ENCODE results near the gene P2RY14.
"Not testable (repeated sequence)": the region's sequence is repeated elsewhere in the genome, so short reads cannot be mapped to it uniquely, and the experiment has no call there.

P2RY14 gene

GRCh38 chr3:151182349-151183079, 95.8 kb downstream of the P2RY14 start:
- DNase-seq (ENCODE audit: low read depth in 2 of 2) = no peak

- no peak for DNase-seq (ENCODE audit: low read depth in 2 of 2)
Measured at GRCh38 chr3:151178208-151178845, 100.0 kb downstream of the P2RY14 start.

DNA sequence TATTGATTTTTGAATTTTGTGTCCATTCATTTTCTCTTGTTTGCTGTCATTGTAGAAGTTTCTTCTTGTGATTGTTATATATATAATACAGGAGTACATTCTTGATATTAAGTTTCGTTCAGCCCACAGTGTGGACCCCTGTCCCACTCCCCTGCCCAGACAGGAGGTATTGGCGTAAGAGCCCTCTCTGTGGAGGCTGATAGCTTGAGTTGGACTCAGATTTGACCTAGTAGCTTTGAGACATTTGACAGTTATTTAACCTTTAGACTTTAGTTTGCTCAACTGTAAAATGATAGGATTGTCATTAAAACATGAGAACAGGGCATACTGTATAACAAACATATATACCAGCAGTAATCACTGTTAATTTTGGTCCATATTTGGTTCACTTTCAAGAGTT, 102.4 kb downstream of the P2RY14 start:
- DNase-seq (ENCODE audit: low read depth in 2 of 2) = no peak

DNA sequence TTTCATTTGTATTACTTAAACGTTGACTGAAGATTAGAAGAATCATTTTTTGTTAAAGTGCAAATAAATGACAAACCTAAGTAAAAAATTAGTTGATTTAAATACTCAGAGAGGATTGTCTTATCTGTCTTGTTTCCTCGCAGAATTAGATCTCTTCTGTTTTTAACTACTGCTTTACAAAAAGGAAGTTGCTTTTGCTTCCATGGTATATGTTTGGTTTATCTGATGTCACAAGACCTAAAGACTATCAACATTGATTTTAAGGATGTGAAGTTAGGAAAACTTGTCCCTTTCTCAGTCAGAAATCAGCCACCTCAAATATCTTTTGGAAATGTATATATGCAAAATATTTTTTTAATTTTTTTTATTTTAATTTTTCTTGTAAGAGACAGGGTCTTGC, 104.0 kb downstream of the P2RY14 start:
- no peak for DNase-seq (ENCODE audit: low read depth in 2 of 2)

- no peak for DNase-seq (ENCODE audit: low read depth in 2 of 2)
Measured at GRCh38 chr3:151171145-151171757, 107.1 kb downstream of the P2RY14 start.

DNA sequence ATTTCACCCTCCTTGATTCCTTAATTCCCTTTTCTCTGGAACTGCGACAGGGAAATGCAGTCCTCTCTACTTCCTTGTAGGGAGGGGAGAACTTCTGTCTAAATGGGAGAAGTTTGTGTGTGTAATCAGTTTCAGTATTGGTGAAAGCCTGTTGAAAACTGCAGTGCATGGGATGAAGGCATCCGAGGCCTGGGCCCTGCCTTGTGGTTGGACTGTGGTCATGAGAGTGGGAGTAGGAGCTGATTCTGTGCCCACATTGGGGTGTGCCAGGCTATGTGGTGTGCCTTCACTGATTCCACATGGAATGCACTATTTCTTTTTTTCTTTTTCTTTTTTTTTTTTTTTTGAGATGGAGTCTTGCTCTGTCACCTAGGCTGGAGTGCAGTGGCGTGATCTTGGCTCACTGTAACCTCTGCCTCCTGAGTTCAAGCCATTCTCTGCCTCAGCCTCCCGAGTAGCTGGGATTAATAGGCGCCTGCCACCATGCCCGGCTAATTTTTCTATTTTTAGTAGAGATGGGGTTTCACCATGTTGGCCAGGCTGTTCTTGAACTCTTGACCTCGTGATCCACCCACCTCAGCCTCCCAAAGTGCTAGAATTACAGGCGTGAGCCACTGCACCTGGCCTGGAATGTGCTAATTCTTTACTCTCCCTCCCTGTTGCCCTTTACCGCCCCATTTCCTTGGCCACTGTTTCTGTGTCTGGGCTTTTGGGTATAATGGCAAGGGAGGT, 108.2 kb downstream of the P2RY14 start:
- DNase-seq (ENCODE audit: low read depth in 2 of 2) = not testable (repeated sequence)

- DNase-seq (ENCODE audit: low read depth in 2 of 2) = no peak
Measured at GRCh38 chr3:151169262-151169947, 108.9 kb downstream of the P2RY14 start.

DNA sequence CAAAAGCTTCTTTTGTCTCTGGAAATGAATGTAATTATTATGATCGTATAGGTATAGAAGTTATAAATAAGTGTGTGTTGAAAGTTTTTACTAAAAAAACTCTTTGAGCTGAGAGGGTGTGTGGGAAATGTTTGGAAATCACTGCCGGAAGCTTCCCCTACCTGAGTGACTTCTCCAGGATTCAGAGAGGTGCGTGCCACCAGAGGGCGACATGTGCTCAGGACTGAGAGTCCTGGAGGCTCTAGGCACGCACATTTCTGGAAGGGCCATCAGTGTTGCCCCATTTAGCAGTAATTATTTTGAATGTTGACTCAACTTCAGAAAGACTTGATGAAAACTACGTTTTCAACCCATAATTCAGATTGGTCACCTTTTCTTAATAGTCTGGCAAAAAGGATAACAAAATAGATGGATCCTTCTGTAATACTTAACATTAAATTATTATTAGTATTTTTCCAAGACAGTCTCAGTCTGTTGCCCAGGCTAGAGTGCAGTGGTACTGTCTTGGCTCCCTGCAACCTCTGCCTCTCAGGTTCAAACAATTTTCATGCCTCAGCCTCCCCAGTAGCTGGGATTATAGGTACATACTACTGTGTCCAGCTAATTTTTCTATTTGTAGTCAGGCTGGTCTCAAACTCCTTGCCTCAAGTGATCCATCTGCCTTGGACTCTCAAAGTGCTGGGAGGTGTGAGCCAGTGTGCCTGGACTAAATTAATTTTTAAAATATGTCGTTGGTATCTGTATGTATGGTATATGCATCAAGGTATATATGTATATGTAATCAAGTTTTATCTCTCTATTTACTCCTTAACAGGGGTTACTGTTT, 109.9 kb downstream of the P2RY14 start:
- peak; percentile 48 to 80 for DNase-seq (ENCODE audit: low read depth in 2 of 2)

DNA sequence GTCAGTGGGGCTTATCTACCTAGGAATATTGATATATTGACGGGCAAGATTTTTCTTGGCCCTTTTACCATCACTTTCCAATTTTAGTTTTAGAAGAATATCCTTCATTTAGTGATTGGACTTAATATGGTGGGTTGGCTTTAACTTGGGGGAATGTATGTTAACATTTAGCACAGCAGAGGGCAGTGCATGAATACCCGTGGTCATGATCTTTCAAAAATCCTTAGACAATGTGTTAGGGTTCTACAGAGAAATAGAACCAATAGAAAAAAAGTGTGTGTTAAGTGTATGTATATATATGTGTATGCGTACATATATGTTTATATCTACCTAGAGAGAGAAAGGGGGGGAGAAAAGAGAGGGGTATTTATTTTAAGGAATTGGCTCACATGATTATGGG, 112.2 kb downstream of the P2RY14 start:
- DNase-seq (ENCODE audit: low read depth in 2 of 2) = no peak

GRCh38 chr3:151165226-151165625, 113.1 kb downstream of the P2RY14 start:
- no peak for DNase-seq (ENCODE audit: low read depth in 2 of 2)

Measured in stimulated activated CD8-positive, alpha-beta memory T cell treated with anti-CD3 and anti-CD28 coated beads, Interleukin-7, amount 100 ng/mL, for 1 hour (primary cell).